LNCAP (cell line): ENCODE data around the gene P3H4.

Experiments
- TF ChIP-seq, protein P1 (sequence below): fragments of 450-650 bp; IDR thresholded peaks from 2 replicates; pipeline ENCODE4 v1.5.1; 2017; ENCODE audit warnings: mild to moderate bottlenecking

The P3H4 gene

DNA sequence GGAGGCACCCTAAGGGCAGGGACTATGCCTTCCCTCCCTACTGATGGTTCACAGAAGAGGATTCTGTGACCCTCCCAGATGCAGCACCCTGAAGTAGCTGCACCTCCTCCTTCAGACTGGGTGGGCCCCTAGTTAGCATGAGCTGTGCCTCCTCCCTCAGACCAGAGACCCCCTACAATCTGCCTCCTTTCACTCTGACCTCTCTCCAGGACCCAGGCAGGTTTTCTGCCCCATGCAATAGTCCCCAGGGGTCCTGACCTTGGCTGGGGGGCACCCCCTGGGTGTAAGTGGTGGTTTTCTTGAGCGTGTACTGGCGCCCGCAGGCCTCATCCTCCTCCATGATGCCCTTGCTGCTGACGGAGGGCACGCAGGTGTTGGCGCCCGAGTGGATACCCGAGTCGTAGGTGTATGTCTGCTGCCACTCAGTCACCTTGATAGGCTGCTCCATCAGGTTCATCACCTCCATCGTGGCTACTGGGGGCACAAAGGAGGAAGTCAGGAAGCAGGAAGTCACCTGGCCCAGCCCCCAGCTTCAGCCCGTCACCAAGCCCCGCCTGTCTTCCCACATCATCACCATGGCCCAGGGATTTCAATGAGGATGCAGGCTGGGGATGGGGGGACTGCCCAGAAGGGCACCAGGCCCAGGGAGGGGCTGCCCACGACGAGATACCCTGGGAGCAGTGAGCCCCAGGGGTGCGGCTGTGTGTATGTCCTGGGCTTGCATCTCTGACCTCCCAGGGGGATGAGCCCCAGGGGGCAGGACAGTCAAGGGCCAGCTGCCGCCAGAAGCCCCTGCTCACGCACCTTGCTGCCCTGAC is 40.2 kb downstream of the P3H4 start:
- TF ChIP-seq, protein P1, sequence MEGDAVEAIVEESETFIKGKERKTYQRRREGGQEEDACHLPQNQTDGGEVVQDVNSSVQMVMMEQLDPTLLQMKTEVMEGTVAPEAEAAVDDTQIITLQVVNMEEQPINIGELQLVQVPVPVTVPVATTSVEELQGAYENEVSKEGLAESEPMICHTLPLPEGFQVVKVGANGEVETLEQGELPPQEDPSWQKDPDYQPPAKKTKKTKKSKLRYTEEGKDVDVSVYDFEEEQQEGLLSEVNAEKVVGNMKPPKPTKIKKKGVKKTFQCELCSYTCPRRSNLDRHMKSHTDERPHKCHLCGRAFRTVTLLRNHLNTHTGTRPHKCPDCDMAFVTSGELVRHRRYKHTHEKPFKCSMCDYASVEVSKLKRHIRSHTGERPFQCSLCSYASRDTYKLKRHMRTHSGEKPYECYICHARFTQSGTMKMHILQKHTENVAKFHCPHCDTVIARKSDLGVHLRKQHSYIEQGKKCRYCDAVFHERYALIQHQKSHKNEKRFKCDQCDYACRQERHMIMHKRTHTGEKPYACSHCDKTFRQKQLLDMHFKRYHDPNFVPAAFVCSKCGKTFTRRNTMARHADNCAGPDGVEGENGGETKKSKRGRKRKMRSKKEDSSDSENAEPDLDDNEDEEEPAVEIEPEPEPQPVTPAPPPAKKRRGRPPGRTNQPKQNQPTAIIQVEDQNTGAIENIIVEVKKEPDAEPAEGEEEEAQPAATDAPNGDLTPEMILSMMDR = no peak

DNA sequence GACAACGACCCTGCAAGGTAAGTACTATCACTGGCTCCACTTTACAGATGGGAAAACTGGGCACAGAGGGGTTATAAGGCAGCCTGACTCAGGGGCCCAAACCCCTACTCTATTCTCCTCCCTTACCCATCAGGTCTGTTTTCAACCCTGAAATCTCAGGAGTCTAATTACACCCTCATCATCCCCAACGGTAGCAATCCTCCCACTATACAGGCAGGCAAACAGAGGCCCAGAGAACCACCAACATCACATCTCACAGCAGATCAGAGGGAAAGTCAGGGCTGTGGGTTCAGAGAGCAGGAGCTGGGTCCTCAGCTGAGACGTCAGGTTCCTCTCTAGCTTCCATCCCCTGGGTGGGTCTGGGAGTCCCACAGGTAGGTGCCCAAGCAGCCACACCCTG is 41.8 kb downstream of the P3H4 start:
- TF ChIP-seq, protein P1 = no peak

DNA sequence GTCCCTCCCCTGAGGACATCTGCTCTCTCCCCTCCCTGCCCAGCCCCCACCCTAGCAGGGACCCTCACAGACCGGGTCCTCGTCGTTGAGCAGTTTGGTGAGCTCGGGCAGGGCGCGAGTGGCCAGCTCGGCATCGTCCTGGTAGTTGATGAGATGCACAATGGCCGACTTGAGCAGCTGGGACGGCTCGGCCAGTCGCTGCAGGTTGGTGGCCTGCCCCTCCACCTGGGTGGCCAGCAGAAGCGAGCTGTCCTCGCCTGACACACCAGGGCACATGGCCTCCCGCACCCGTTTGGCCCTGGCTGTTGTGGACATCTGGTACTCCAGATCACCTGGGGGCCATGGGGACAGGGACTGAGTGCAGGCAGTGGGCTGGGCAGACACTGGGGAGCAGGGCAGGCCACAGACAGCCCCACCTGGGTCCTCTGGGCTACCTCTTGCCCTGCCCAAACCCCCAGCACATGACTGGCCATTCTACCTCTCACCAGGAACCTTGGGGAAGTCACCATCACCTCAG is 42.3 kb downstream of the P3H4 start:
- TF ChIP-seq, protein P1 = no peak

DNA sequence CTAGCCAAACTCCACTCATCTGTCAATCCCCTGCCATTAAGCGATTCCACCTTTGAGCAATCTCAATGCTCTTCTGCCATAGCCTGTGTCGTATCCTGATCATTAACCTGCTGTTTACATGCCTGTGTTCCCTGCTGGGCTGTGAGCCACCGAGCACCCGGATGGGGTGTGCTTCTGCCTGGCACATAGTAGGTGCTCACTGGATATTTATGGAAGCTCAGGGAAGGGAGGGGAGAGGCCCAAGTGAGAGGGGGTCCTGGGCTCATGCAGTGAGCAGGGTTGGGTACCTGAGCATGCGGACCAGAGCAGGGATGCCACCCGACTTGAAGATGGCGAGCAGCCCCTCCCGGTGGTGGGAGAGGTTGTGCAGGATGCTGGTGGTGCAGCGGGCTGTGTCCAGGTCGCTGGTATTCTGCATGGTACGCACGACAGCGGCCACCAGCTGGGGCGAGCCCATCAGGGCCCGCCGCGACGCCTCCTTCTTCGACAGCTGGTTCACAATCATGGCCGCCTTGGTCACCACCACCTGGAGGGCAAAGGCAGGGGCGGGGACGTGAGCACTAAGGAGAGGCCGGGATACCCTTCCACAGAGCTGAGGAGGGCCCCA is 43.0 kb downstream of the P3H4 start:
- TF ChIP-seq, protein P1 = no peak

DNA sequence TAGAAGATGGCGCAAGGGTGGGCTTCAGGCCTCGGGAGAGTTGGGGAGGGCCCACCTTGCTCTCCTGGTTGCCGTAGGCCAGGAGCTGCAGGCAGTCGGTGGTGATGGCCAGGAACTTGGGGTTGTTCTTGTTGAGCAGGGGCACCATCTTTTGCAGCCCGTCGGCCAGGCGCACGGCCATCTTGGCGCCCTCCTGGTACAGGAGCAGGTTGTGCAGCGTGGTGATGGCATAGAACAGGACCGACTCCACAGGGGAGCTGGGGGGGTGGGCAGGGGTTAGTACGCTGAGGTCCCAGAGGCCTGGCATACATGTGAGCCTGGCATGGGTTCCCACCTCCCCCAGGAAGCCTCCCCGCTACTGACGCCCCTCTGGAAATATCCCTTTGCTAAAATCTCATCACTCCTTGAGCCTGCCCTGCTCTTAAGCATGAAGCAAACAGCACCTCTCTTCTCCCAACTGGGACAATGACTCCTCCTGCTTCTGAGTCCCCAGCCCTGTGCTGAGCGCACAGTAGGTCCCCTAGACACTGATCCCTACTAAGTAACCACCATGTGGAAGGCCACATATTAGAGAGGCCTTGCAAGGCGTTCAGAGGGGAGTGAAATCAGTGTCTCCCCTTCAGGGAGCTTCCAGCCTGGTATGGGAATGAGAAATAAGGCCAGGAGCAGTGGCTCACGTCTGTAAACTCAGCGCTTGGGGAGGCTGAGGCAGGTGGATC is 44.3 kb downstream of the P3H4 start:
- TF ChIP-seq, protein P1 = no peak

DNA sequence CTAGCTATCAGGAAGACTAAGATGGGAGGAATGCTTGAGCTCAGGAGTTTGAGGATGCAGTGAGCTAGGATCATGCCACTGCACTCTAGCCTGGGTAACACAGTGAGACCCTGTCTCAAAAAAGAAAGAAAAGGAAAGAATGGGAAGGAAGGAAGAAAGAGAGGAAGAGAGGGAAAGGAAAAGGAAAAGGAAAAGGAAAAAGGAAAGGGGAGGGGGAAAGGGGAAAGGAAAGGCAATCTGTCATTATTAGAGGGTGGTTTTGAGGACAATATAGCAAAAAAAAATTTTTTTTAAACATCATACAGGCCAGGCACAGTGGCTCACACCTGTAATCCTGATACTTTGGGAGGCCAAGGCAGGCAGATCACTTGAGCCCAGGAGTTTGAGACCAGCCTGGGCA is 45.6 kb downstream of the P3H4 start:
- TF ChIP-seq, protein P1 = no peak

DNA sequence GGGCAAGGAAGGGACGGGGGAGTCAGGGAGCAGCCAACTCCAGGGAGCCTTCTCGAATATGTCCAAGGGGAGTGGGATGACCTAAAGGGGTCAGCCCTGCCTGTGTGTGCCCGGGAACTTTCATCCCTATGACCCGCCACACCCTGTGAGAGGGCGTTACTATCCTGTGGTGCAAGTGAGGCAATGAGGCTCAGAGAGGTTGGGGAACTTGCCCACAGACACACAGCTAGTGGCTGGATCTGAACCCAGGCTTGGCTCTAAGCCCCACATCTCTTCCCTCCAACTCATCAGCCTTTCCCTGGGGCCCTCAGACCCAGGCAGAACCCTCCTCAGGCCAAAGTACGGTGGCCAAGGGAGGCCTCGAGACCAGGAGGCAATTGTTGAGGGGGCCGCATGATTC is 48.4 kb downstream of the P3H4 start:
- TF ChIP-seq, protein P1 = no peak
